ENCODE measurements around the gene ARPC1B. TPM values are rescaled to one million over a fixed set of nuclear protein-coding genes. Genes with fewer than 3 reads are reported as not detected.

ARPC1B gene
- total and polyA plus RNA-seq, 9 of the 15 experiments (the other 6 are each of a cell fraction or from before 2014, with no cell fraction given): 6.7 to 357 (median 211) TPM

DNA sequence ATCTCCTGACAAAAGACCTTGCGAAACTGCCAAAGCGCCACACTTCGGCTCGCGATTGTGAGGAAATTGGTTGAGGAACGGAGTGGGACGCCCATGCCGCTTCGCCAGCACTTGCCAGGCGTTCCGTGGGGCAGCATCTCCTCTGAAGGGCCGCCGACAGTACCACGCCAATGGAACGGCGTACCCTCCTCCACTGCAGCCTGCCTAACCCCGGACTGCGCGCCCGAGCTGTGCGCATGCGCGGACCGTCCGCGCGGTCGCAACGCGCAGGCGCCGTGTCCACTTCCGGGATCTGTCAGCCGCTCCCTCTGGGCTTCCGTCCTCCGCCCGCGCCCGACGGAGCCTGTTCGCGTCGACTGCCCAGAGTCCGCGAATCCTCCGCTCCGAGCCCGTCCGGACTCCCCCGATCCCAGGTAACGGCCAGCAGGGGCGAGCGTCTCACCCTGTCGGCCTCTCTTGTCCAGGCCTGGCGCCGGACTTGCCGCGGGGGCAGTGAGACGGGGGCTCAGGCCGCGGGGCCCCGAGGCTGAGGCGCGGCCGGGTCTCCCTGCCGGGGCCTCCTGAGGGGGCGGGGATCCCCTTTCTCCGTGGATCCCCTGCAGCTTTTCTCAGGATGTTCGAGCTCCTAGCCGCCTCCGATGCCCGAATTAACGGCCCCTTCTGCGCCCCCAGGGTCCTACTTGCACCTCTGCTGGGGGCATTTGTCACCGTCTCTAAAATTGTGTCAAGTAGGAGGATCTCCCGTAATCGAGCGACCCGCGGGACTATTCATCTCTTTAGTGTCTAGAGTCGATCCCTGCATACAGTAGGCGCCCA lies 48.7 kb upstream of the ARPC1B start, which contains the start of gene ARPC1A (continued):
- TF ChIP-seq NCOR1 (IDR thresholded peaks at IDR 0.05) (no peak), OTX1 (CRISPR knock-in tag; IDR thresholded peaks at IDR 0.05) (no peak), COPS2 (conservative IDR thresholded peaks at IDR 0.05) (no peak), TCF3 (CRISPR knock-in tag; IDR thresholded peaks at IDR 0.05) (0 out of 2 replicates have a peak, but pooled peaks have one; percentile 13), HDAC6 (IDR thresholded peaks at IDR 0.05; ENCODE audit: low read depth, low read length) (no peak), RUNX1 (IDR thresholded peaks at IDR 0.05; ENCODE audit: low read depth) (no peak), CBX1 (IDR thresholded peaks at IDR 0.05; ENCODE audit: low read depth) (0 out of 2 replicates have a peak, but pooled peaks have one; percentile 75)
- TF ChIP-seq, protein P1, sequence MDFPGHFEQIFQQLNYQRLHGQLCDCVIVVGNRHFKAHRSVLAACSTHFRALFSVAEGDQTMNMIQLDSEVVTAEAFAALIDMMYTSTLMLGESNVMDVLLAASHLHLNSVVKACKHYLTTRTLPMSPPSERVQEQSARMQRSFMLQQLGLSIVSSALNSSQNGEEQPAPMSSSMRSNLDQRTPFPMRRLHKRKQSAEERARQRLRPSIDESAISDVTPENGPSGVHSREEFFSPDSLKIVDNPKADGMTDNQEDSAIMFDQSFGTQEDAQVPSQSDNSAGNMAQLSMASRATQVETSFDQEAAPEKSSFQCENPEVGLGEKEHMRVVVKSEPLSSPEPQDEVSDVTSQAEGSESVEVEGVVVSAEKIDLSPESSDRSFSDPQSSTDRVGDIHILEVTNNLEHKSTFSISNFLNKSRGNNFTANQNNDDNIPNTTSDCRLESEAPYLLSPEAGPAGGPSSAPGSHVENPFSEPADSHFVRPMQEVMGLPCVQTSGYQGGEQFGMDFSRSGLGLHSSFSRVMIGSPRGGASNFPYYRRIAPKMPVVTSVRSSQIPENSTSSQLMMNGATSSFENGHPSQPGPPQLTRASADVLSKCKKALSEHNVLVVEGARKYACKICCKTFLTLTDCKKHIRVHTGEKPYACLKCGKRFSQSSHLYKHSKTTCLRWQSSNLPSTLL (IDR thresholded peaks at IDR 0.05): no peak
- TF ChIP-seq, protein P2, sequence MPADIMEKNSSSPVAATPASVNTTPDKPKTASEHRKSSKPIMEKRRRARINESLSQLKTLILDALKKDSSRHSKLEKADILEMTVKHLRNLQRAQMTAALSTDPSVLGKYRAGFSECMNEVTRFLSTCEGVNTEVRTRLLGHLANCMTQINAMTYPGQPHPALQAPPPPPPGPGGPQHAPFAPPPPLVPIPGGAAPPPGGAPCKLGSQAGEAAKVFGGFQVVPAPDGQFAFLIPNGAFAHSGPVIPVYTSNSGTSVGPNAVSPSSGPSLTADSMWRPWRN (IDR thresholded peaks at IDR 0.05; ENCODE audit: low read depth): no peak
- TF ChIP-seq, protein P3, sequence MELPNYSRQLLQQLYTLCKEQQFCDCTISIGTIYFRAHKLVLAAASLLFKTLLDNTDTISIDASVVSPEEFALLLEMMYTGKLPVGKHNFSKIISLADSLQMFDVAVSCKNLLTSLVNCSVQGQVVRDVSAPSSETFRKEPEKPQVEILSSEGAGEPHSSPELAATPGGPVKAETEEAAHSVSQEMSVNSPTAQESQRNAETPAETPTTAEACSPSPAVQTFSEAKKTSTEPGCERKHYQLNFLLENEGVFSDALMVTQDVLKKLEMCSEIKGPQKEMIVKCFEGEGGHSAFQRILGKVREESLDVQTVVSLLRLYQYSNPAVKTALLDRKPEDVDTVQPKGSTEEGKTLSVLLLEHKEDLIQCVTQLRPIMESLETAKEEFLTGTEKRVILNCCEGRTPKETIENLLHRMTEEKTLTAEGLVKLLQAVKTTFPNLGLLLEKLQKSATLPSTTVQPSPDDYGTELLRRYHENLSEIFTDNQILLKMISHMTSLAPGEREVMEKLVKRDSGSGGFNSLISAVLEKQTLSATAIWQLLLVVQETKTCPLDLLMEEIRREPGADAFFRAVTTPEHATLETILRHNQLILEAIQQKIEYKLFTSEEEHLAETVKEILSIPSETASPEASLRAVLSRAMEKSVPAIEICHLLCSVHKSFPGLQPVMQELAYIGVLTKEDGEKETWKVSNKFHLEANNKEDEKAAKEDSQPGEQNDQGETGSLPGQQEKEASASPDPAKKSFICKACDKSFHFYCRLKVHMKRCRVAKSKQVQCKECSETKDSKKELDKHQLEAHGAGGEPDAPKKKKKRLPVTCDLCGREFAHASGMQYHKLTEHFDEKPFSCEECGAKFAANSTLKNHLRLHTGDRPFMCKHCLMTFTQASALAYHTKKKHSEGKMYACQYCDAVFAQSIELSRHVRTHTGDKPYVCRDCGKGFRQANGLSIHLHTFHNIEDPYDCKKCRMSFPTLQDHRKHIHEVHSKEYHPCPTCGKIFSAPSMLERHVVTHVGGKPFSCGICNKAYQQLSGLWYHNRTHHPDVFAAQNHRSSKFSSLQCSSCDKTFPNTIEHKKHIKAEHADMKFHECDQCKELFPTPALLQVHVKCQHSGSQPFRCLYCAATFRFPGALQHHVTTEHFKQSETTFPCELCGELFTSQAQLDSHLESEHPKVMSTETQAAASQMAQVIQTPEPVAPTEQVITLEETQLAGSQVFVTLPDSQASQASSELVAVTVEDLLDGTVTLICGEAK (IDR thresholded peaks at IDR 0.05): peak; percentile 77
- TF ChIP-seq, protein P3 (CRISPR knock-in tag; IDR thresholded peaks at IDR 0.05): no peak
- TF ChIP-seq, protein P4, sequence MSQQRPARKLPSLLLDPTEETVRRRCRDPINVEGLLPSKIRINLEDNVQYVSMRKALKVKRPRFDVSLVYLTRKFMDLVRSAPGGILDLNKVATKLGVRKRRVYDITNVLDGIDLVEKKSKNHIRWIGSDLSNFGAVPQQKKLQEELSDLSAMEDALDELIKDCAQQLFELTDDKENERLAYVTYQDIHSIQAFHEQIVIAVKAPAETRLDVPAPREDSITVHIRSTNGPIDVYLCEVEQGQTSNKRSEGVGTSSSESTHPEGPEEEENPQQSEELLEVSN (IDR thresholded peaks at IDR 0.05; ENCODE audit: borderline replicate concordance in 1 of 2, extremely low read depth in 1 of 2, insufficient read depth in 1 of 2, insufficient read length in 1 of 2, low read depth in 1 of 2, low read length in 1 of 2, poor library complexity in 1 of 2, severe bottlenecking in 1 of 2): peak; percentile 46 to 58

Measured in K562 (cell line).